Ishikawa (cell line): ENCODE measurements around the gene KRTAP19-6.

Source experiments
- CEBPB ChIP-seq: IDR thresholded peaks from 2 replicates; pipeline ENCODE4 v1.6.1; 2012
- CREB1 ChIP-seq: IDR thresholded peaks from 2 replicates; pipeline ENCODE4 v1.6.1; 2012; ENCODE audit warnings: low read depth
- EGR1 ChIP-seq: IDR thresholded peaks from 2 replicates; pipeline ENCODE4 v1.6.1; 2012
- EP300 ChIP-seq: IDR thresholded peaks from 2 replicates; pipeline ENCODE4 v1.6.1; 2012; ENCODE audit warnings: borderline replicate concordance
- FOXM1 ChIP-seq: IDR thresholded peaks from 2 replicates; pipeline ENCODE4 v1.6.1; 2012; ENCODE audit warnings: low read depth, borderline replicate concordance
- NFIC ChIP-seq: IDR thresholded peaks from 2 replicates; pipeline ENCODE4 v1.6.1; 2012
- RAD21 ChIP-seq: IDR thresholded peaks from 2 replicates; pipeline ENCODE4 v1.6.1; 2012; ENCODE audit warnings: low read depth
- TAF1 ChIP-seq: IDR thresholded peaks from 2 replicates; pipeline ENCODE4 v1.6.1; 2012; ENCODE audit warnings: low read depth, mild to moderate bottlenecking
- TCF12 ChIP-seq: IDR thresholded peaks from 2 replicates; pipeline ENCODE4 v1.6.1; 2012; ENCODE audit warnings: low read depth
- TEAD4 ChIP-seq: IDR thresholded peaks from 2 replicates; pipeline ENCODE4 v1.6.1; 2012
- YY1 ChIP-seq: IDR thresholded peaks from 2 replicates; pipeline ENCODE4 v1.6.1; 2012; ENCODE audit warnings: low read depth
- ZBTB7A ChIP-seq: IDR thresholded peaks from 2 replicates; pipeline ENCODE4 v1.6.1; 2012; ENCODE audit warnings: low read depth
- TF ChIP-seq, protein P1 (sequence below): IDR thresholded peaks from 2 replicates; pipeline ENCODE4 v1.6.1; 2012
- TF ChIP-seq, protein P2 (sequence below): IDR thresholded peaks from 2 replicates; pipeline ENCODE4 v1.6.1; 2012
- TF ChIP-seq, protein P3 (sequence below): IDR thresholded peaks from 2 replicates; pipeline ENCODE4 v1.6.1; 2012; ENCODE audit warnings: low read depth, mild to moderate bottlenecking

KRTAP19-6 gene, protein sequence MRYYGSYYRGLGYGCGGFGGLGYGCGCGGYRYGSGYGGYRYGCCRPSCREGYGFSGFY

DNA sequence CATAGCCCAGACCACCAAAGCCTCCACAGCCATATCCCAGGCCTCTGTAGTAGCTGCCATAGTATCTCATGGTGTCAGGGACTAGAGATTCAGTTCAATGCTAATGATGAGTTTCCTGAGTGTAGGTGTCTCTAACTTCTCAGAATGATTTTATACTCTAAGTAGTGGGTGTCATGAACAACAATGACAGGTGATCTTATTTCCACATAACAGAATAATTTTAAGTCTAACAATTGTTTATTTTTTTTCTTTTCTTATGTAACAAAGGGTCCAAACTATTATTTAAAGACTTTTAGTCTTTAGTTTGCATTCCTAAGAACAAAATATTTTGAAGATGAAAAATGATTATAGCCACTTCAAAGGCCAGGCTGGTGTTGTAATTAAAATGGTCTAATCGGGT is at the start of gene KRTAP19-6:
Gene KRTAP19-6, minus strand, starts transcription at position 101 of the 400 bp plus-strand sequence. Its CDS starts 31 bp downstream, at position 70.
- TF ChIP-seq TEAD4 (no peak), EP300 (no peak), TCF12 (no peak)
- TF ChIP-seq, protein P1, sequence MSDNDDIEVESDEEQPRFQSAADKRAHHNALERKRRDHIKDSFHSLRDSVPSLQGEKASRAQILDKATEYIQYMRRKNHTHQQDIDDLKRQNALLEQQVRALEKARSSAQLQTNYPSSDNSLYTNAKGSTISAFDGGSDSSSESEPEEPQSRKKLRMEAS, result no peak

DNA sequence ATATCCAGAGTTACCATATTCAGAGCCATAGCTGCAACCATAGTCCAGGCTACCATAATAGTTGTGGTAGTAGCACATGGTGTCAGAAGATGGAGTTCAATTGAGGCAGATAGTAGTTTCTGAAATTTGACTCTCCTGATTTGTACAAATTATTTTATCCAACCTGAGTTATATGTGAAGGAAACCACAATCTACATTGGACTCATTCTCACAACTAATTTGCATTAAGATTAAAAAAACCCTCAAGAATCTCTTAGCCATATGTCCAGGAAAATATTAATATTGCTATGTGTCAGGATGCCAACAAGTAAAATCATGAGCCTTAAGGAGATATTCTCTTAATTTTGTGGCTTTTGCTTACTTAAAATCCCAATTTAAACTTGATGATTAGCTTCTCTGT is 48.6 kb upstream of the KRTAP19-6 start, which contains the start of gene KRTAP22-2:
Gene KRTAP22-2, minus strand, starts transcription at position 101 of the 400 bp plus-strand sequence.
- TF ChIP-seq YY1 (no peak), CEBPB (no peak), CREB1 (no peak), TEAD4 (no peak), TCF12 (no peak), EGR1 (no peak)
- TF ChIP-seq, protein P1, result no peak
- TF ChIP-seq, protein P2, sequence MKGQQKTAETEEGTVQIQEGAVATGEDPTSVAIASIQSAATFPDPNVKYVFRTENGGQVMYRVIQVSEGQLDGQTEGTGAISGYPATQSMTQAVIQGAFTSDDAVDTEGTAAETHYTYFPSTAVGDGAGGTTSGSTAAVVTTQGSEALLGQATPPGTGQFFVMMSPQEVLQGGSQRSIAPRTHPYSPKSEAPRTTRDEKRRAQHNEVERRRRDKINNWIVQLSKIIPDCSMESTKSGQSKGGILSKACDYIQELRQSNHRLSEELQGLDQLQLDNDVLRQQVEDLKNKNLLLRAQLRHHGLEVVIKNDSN, result no peak
- TF ChIP-seq, protein P3, sequence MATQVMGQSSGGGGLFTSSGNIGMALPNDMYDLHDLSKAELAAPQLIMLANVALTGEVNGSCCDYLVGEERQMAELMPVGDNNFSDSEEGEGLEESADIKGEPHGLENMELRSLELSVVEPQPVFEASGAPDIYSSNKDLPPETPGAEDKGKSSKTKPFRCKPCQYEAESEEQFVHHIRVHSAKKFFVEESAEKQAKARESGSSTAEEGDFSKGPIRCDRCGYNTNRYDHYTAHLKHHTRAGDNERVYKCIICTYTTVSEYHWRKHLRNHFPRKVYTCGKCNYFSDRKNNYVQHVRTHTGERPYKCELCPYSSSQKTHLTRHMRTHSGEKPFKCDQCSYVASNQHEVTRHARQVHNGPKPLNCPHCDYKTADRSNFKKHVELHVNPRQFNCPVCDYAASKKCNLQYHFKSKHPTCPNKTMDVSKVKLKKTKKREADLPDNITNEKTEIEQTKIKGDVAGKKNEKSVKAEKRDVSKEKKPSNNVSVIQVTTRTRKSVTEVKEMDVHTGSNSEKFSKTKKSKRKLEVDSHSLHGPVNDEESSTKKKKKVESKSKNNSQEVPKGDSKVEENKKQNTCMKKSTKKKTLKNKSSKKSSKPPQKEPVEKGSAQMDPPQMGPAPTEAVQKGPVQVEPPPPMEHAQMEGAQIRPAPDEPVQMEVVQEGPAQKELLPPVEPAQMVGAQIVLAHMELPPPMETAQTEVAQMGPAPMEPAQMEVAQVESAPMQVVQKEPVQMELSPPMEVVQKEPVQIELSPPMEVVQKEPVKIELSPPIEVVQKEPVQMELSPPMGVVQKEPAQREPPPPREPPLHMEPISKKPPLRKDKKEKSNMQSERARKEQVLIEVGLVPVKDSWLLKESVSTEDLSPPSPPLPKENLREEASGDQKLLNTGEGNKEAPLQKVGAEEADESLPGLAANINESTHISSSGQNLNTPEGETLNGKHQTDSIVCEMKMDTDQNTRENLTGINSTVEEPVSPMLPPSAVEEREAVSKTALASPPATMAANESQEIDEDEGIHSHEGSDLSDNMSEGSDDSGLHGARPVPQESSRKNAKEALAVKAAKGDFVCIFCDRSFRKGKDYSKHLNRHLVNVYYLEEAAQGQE, result no peak

DNA sequence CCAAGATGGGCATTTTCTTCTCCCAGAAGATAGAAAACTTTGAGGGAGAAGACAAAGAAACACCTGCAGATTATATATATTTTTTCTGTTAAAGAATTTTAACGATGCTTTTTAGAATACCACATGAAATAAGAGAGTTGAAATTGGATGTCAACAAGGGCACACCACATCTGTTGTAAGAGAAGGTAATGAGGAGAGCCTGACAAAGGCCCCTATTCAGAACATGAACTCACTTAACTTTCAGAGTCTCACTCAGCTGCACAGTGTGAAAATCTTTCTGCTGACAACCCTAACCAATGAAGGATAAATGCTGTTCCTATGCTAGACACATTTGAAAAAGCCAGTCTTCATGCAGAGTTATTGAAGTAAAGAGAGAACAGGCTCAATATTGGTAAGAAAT is 41.2 kb upstream of the KRTAP19-6 start:
- no peak for TF ChIP-seq TEAD4
- TF ChIP-seq RAD21, result no peak
- no peak for TF ChIP-seq FOXM1
- TF ChIP-seq, protein P2, result no peak
- no peak for TF ChIP-seq ZBTB7A
- TF ChIP-seq, protein P1, result no peak
- TF ChIP-seq CREB1, result no peak
- TF ChIP-seq YY1, result no peak
- no peak for TF ChIP-seq NFIC
- TF ChIP-seq EGR1, result no peak
- no peak for TF ChIP-seq CEBPB
- TF ChIP-seq TCF12, result no peak
- TF ChIP-seq TAF1, result no peak
- TF ChIP-seq, protein P3, result no peak
- no peak for TF ChIP-seq EP300

DNA sequence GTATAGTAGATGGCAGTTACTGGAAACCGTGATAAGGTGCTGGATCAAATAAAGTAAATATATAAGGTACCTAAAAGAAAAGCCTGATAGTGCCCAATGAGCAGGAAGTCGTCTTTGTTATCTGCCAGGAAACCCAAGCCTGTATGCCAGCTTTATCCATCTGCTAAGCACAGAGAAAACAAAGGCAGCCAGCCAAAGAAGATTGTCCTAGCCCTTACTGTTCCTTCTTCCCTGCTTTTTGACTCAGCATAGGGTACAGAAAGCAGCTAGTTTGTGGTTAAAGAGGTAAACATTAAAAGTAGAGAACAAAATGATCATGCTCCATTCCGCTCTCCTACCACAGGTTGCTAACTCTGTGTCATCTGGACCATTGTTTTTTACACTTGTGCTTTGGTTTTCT is 38.5 kb upstream of the KRTAP19-6 start:
- no peak for TF ChIP-seq FOXM1
- TF ChIP-seq, protein P1, result no peak
- no peak for TF ChIP-seq TAF1
- TF ChIP-seq EP300, result no peak
- TF ChIP-seq, protein P2, result no peak
- no peak for TF ChIP-seq TEAD4
- TF ChIP-seq EGR1, result no peak
- no peak for TF ChIP-seq NFIC
- TF ChIP-seq, protein P3, result no peak
- TF ChIP-seq ZBTB7A, result no peak
- TF ChIP-seq CEBPB, result no peak
